Activated CD8-positive, alpha-beta T cell treated with anti-CD3 and anti-CD28 coated beads for 36 hours (primary cell): Measurements from ENCODE around the gene C8G. TPM values are rescaled to one million over a fixed set of nuclear protein-coding genes. Genes with fewer than 3 reads are reported as not detected.

ENCODE experiments used
- ATAC-seq: fragments of 200-7000 bp; cut with Tn5 transposase; one replicate; pipeline ENCODE4 v1.10.0; 2021; ENCODE audit warnings: mild to moderate bottlenecking, moderate library complexity
- CTCF ChIA-PET: fragments of 350-600 bp; sonication (Branson Sonifier 250); formaldehyde crosslinking; loops from one replicate; lab custom pipeline; 2021; ENCODE audit warnings: antibody characterized with exemption; lab: Charles Lee
- POLR2A ChIA-PET: fragments of 350-600 bp; sonication (Branson Sonifier 250); formaldehyde crosslinking; loops from one replicate; lab custom pipeline; 2021; ENCODE audit warnings: antibody characterized with exemption; lab: Charles Lee
- DNase-seq: peaks from one replicate; pipeline ENCODE4 v3.0.0-alpha.2; 2020
- H3K27ac Mint-ChIP-seq: one replicate; pipeline ENCODE4 v1.8.0; 2021; ENCODE audit warnings: mild to moderate bottlenecking, mixed read lengths
- H3K27me3 Mint-ChIP-seq: one replicate; pipeline ENCODE4 v1.8.0; 2021; ENCODE audit warnings: mixed read lengths
- H3K36me3 Mint-ChIP-seq: one replicate; pipeline ENCODE4 v1.8.0; 2021; ENCODE audit warnings: low read depth, mixed read lengths
- H3K4me1 Mint-ChIP-seq: one replicate; pipeline ENCODE4 v1.8.0; 2021; ENCODE audit warnings: low read depth, mixed read lengths
- H3K4me3 Mint-ChIP-seq: one replicate; pipeline ENCODE4 v1.8.0; 2021; ENCODE audit warnings: mild to moderate bottlenecking, moderate library complexity, mixed read lengths
- H3K9me3 Mint-ChIP-seq: one replicate; pipeline ENCODE4 v1.8.0; 2021; ENCODE audit warnings: mixed read lengths
- intact Hi-C: fragments of 100-400 bp; cut with micrococcal nuclease; formaldehyde crosslinking; loops from one replicate; pipeline ENCODE4 v1.10.0; 2022
- total RNA-seq, 2 experiments: library from RNA; stranded (reverse); gene quantifications; one replicate each; pipeline ENCODE4 v1.2.3, GENCODE V29; 2021
- TF ChIP-seq, protein P1 (sequence below): fragments of 200-600 bp; IDR thresholded peaks from one replicate; pipeline ENCODE4 v1.8.0; 2022; ENCODE audit warnings: antibody characterized with exemption, mild to moderate bottlenecking

C8G gene
- total RNA-seq, 2 experiments from 2014 or later, result 0.83 TPM; not detected in 1

DNA sequence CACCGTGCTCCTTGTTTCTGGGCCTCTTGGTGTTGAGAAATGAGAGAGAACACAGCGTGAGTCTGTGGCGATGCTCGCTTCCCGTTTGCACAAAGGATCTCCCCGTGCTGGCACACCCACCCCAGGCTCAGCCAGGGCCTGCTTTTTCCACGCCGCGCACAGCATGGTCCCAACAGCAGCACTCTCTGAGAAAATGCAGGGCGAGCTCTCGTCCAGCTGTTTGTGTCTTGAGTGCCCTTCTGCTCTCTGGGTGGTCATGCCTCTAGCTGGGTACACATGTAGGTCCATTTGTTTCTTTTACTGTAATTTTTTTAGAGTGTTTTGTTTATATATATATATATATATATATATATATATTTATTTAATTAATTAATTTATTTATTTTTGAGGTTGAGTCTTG lies 27.1 kb upstream of the C8G start:
- DNase-seq, result no peak
- TF ChIP-seq, protein P1, sequence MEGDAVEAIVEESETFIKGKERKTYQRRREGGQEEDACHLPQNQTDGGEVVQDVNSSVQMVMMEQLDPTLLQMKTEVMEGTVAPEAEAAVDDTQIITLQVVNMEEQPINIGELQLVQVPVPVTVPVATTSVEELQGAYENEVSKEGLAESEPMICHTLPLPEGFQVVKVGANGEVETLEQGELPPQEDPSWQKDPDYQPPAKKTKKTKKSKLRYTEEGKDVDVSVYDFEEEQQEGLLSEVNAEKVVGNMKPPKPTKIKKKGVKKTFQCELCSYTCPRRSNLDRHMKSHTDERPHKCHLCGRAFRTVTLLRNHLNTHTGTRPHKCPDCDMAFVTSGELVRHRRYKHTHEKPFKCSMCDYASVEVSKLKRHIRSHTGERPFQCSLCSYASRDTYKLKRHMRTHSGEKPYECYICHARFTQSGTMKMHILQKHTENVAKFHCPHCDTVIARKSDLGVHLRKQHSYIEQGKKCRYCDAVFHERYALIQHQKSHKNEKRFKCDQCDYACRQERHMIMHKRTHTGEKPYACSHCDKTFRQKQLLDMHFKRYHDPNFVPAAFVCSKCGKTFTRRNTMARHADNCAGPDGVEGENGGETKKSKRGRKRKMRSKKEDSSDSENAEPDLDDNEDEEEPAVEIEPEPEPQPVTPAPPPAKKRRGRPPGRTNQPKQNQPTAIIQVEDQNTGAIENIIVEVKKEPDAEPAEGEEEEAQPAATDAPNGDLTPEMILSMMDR, result no peak
- POLR2A ChIA-PET, result interaction anchor here (1.1 kb wide), 1 partner anchor 76 kb away, joined by 3 read pairs; the partner anchor contains the start of gene AJM1
- ATAC-seq, result no peak
- H3K27me3 Mint-ChIP-seq, result no peaks in the 10 kb centered on the region
- peaks cover 38% of the 10 kb centered on the region for H3K36me3 Mint-ChIP-seq
- H3K9me3 Mint-ChIP-seq, result no peaks in the 10 kb centered on the region
- intact Hi-C loops, result no loop called here
- H3K4me3 Mint-ChIP-seq, result no peak overlapping the region
- CTCF ChIA-PET, result interaction anchor here (1.0 to 1.4 kb wide), 2 partner anchors 19 to 99 kb away, joined by 3 read pairs; no protein-coding TSS in a partner anchor
- no peak overlapping the region for H3K27ac Mint-ChIP-seq
- H3K4me1 Mint-ChIP-seq, result no peaks in the 10 kb centered on the region

DNA sequence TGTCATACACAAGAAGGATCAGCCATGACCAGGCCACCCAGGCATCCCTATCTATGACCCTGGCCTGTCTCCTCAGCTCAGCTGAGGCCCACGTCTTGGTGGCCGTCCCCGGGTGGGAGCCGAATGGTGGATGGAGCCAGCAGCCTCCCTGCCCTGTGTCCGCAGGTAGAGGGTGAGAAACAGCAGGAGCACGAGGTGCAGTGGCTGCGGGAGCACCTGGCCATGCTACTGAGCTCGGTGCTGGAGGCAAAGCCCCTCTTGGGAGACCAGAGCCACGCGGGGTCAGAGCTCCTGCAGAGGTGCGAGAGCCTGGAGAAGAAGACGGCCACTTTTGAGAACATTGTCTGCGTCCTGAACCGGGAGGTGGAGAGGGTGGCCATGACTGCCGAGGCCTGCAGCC lies 25.0 kb upstream of the C8G start:
- ChIA-PET CTCF (interaction anchor here (0.6 to 1.8 kb wide), 2 partner anchors 16 to 78 kb away, joined by 4 to 6 read pairs; partner anchors contain the start of gene AJM1), POLR2A (interaction anchor here (1.0 kb wide), 1 partner anchor 15 kb away, joined by 3 read pairs; no protein-coding TSS in a partner anchor)
- H3K27ac Mint-ChIP-seq, result no peak overlapping the region
- H3K27me3 Mint-ChIP-seq, result no peaks in the 10 kb centered on the region
- TF ChIP-seq, protein P1, result no peak
- ATAC-seq (no peak), DNase-seq (no peak)
- no peak overlapping the region for H3K4me3 Mint-ChIP-seq
- peaks cover 39% of the 10 kb centered on the region for H3K36me3 Mint-ChIP-seq
- intact Hi-C loops, result no loop called here
- no peaks in the 10 kb centered on the region for H3K4me1 Mint-ChIP-seq
- no peaks in the 10 kb centered on the region for H3K9me3 Mint-ChIP-seq

- DNase-seq (no peak), ATAC-seq (no peak)
- TF ChIP-seq, protein P1, result no peak
- ChIA-PET POLR2A (no interaction called here), CTCF (no interaction called here)
- H3K27ac Mint-ChIP-seq, result no peak overlapping the region
- peaks cover 35% of the 10 kb centered on the region for H3K36me3 Mint-ChIP-seq
- no peaks in the 10 kb centered on the region for H3K9me3 Mint-ChIP-seq
- H3K4me1 Mint-ChIP-seq, result no peaks in the 10 kb centered on the region
- no peak overlapping the region for H3K4me3 Mint-ChIP-seq
- H3K27me3 Mint-ChIP-seq, result no peaks in the 10 kb centered on the region
- intact Hi-C loops, result no loop called here
These were observed 24.3 kb upstream of the C8G start for GRCh38 chr9:136920734-136921231.

DNA sequence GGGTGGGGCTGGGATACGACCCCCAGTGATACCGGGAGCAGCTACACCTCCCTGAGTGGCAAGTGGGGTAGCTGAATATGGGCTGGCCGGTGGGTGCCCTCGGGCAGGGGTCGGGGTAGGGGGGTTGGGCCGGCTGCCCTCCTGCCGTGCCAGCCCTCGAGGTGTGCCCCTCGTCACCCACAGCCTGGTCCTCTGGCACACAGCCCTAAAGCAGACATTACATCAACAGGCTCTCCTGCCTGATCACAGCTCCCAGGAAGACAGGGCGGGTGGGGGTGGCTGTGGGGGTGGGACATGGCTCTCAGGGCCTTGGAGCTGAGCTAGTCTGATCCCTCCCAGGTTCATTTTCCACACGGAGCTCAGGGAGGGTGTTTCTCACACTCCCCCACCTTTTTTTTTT lies 23.7 kb upstream of the C8G start:
- no peak overlapping the region for H3K4me3 Mint-ChIP-seq
- peaks cover 30% of the 10 kb centered on the region for H3K36me3 Mint-ChIP-seq
- no peak for DNase-seq
- no peaks in the 10 kb centered on the region for H3K9me3 Mint-ChIP-seq
- TF ChIP-seq, protein P1, result no peak
- intact Hi-C loops, result no loop called here
- ChIA-PET CTCF (no interaction called here), POLR2A (no interaction called here)
- H3K27me3 Mint-ChIP-seq, result no peaks in the 10 kb centered on the region
- H3K4me1 Mint-ChIP-seq, result no peaks in the 10 kb centered on the region
- no peak for ATAC-seq
- H3K27ac Mint-ChIP-seq, result no peak overlapping the region

- CTCF ChIA-PET, result no interaction called here
- Mint-ChIP-seq H3K36me3 (peaks cover 28% of the 10 kb centered on the region), H3K4me3 (no peak overlapping the region), H3K27me3 (no peaks in the 10 kb centered on the region), H3K4me1 (no peaks in the 10 kb centered on the region), H3K27ac (no peak overlapping the region), H3K9me3 (no peaks in the 10 kb centered on the region)
- DNase-seq (no peak), ATAC-seq (no peak)
- TF ChIP-seq, protein P1, result no peak
- POLR2A ChIA-PET, result no interaction called here
- intact Hi-C loops, result no loop called here
These were observed 23.3 kb upstream of the C8G start for GRCh38 chr9:136921718-136922117.
